22Rv1 (cell line): ENCODE measurements around the gene RICTOR.

ENCODE experiments used
- ZFX ChIP-seq: fragments of 450-650 bp; IDR thresholded peaks from 2 replicates; pipeline ENCODE4 v1.6.1; 2017; ENCODE audit warnings: antibody characterized with exemption, borderline replicate concordance
- TF ChIP-seq, protein P1 (sequence below): fragments of 450-650 bp; IDR thresholded peaks from 2 replicates; pipeline ENCODE4 v1.5.1; 2017; ENCODE audit warnings: mild to moderate bottlenecking

DNA sequence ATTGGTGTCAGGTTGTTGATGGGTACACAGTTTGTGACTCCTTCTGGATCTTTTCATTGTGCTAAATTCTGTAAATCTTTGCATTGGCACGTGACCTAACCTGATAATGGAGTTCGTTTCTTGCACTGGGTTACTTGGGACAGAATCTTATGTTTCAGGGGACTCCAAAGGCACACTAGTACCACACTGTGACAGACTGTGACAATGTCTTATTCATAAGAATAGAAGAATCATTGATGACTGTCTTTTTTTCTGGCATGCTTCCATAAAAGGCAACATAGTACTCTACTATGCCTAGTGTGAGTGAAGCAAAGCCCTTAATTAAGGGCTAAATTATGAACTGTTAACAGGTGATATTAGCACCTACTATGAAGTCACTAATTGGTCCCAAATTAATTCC, 35.4 kb upstream of the RICTOR start:
- TF ChIP-seq, protein P1, sequence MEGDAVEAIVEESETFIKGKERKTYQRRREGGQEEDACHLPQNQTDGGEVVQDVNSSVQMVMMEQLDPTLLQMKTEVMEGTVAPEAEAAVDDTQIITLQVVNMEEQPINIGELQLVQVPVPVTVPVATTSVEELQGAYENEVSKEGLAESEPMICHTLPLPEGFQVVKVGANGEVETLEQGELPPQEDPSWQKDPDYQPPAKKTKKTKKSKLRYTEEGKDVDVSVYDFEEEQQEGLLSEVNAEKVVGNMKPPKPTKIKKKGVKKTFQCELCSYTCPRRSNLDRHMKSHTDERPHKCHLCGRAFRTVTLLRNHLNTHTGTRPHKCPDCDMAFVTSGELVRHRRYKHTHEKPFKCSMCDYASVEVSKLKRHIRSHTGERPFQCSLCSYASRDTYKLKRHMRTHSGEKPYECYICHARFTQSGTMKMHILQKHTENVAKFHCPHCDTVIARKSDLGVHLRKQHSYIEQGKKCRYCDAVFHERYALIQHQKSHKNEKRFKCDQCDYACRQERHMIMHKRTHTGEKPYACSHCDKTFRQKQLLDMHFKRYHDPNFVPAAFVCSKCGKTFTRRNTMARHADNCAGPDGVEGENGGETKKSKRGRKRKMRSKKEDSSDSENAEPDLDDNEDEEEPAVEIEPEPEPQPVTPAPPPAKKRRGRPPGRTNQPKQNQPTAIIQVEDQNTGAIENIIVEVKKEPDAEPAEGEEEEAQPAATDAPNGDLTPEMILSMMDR, result no peak
- no peak for TF ChIP-seq ZFX
